LNCAP (cell line): ENCODE measurements around the gene POP5.

Source experiments
- CTCF ChIP-seq: fragments of 450-650 bp; IDR thresholded peaks from 2 replicates; pipeline ENCODE4 v1.5.1; 2017; ENCODE audit warnings: mild to moderate bottlenecking

The POP5 gene

GRCh38 chr12:120536064-120536791, 45.0 kb downstream of the POP5 start:
- TF ChIP-seq CTCF, result no peak

DNA sequence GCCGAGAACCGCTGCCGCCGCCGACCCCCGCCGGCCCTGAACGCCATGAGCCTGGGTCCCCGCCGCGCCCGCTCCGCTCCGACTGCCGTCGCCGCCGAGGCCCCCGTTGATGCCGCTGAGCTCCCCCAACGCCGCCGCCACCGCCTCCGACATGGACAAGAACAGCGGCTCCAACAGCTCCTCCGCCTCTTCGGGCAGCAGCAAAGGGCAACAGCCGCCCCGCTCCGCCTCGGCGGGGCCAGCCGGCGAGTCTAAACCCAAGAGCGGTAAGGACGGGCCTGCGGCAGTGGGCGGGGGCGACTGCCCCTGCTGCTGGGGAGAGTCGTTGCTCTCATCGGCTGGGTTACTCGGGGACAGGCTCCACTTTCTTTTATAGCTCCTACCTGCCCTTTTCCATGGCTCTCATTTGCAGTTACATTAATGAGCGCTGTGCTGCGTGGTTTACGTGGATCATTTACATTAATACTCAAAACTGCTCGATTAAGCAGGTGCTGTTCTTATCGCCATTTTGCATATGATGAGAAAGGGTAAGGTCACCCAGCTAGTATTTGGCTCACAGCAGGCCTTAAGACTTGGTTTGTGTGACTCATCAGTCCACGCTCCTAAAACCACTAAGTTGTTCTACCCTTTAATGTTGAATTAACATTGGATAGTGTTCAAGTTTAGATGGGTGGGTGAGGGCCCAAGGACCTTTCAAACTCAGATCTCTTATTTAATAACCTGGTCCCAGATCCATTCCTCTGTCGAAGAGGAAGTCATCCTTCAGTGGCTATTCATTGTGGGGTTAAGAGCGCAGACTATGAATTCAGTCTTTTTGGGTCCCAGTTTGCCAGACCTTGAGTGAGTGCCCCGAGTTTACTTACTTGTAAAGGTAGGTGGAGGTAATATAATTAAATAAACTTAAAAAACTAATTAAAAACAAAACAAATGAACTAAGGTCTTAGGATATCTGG, 46.2 kb downstream of the POP5 start:
- no peak for TF ChIP-seq CTCF

DNA sequence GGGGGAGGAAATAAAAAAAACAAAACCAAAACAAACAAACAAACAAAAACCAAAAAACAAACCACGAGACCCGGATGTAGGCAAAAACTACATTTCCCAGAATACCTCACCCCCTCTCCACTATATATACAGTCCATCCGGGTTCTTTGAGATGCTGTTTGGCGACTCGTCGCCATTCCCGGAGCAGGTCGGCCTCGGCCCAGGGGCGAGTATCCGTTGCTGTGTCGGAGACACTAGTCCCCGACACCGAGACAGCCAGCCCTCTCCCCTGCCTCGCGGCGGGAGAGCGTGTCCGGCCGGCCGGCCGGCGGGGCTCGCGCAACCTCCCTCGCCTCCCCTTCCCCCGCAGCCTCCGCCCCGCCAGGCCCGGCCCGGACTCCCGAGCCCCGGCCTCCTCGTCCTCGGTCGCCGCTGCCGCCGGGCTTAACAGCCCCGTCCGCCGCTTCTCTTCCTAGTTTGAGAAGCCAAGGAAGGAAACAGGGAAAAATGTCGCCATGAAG, 46.9 kb downstream of the POP5 start, which contains the start of gene RNF10:
Gene RNF10 (plus strand): TSS at position 154 of the 500 bp plus-strand sequence. CDS start 456 bp downstream, outside the sequence.
- TF ChIP-seq CTCF, result no peak

GRCh38 chr12:120532701-120533238, 48.4 kb downstream of the POP5 start:
- TF ChIP-seq CTCF, result no peak

- no peak for TF ChIP-seq CTCF
Observed at GRCh38 chr12:120529641-120530417, 51.4 kb downstream of the POP5 start.

GRCh38 chr12:120528861-120529525, 52.2 kb downstream of the POP5 start, which contains the start of gene COQ5:
Gene COQ5 (minus strand): TSS chr12:120529158. CDS start chr12:120529141, 17 bp downstream.
- no peak for TF ChIP-seq CTCF
